IMR-90 (cell line): ENCODE results near the gene GTF2I. TPM values are rescaled to one million over a fixed set of nuclear protein-coding genes. Genes with fewer than 3 reads are reported as not detected.
A peak's percentile ranks its signal among the peaks of the same experiment; 100 is the strongest.
"Not testable (repeated sequence)": the region's sequence is repeated elsewhere in the genome, so short reads cannot be mapped to it uniquely, and the experiment has no call there.

ENCODE experiments used
- ATAC-seq: fragments of 200-7000 bp; cut with Tn5 transposase; 2 replicates; pipeline ENCODE4 v1.9.1; 2020; ENCODE audit warnings: low read depth, mild to moderate bottlenecking, moderate library complexity
- BruUV-seq: library from RNA; stranded (reverse); fragments of 400-500 nt; replicated peaks from 2 replicates; lab custom pipeline; 2021; lab: Mats Ljungman, UMichigan
- CTCF ChIA-PET: fragments of 300-600 bp; formaldehyde crosslinking; extraction: SDS; loops from one replicate; lab custom pipeline; 2021; ENCODE audit warnings: antibody characterized with exemption; lab: Yijun Ruan, JAX
- POLR2A ChIA-PET: fragments of 300-600 bp; sonication (Branson Sonifier 250); formaldehyde crosslinking; loops from one replicate; lab custom pipeline; 2022; ENCODE audit warnings: antibody characterized with exemption; ENCODE audit not compliant: unreplicated experiment; lab: Charles Lee
- DNase-seq: peaks from one replicate; pipeline ENCODE4 v3.0.0; 2013
- H2AFZ ChIP-seq: replicated peaks from 2 replicates; pipeline ENCODE3; 2013; ENCODE audit warnings: low read length, mild to moderate bottlenecking; ENCODE audit not compliant: poor library complexity
- H2AK5ac ChIP-seq: 2 replicates; pipeline ENCODE4 v1.6.1; 2013; ENCODE audit warnings: low read depth, low read length, inconsistent platforms
- H2AK9ac ChIP-seq: replicated peaks from 2 replicates; pipeline ENCODE3; 2013; ENCODE audit warnings: mild to moderate bottlenecking, low read depth, low read length, moderate library complexity; ENCODE audit not compliant: poor library complexity
- H2BK120ac ChIP-seq: 2 replicates; pipeline ENCODE4 v1.6.1; 2013; ENCODE audit warnings: low read depth, low read length, inconsistent platforms
- H2BK15ac ChIP-seq: 3 replicates; pipeline ENCODE4 v1.6.1; 2013; ENCODE audit warnings: low read depth, low read length, inconsistent platforms
- H2BK20ac ChIP-seq: 2 replicates; pipeline ENCODE4 v1.6.1; 2013; ENCODE audit warnings: low read depth, mild to moderate bottlenecking, inconsistent platforms, low read length, moderate library complexity
- H2BK5ac ChIP-seq: 2 replicates; pipeline ENCODE4 v1.6.1; 2013; ENCODE audit warnings: mild to moderate bottlenecking, low read depth, low read length, inconsistent platforms; ENCODE audit not compliant: poor library complexity, severe bottlenecking
- H3K14ac ChIP-seq: replicated peaks from 2 replicates; pipeline ENCODE4 v1.6.1; 2013; ENCODE audit warnings: low read depth, low read length, inconsistent platforms
- H3K18ac ChIP-seq: 2 replicates; pipeline ENCODE4 v1.6.1; 2013; ENCODE audit warnings: low read depth, low read length, control low read depth
- H3K23ac ChIP-seq: 2 replicates; pipeline ENCODE4 v1.6.1; 2013; ENCODE audit warnings: low read depth, low read length, inconsistent platforms
- H3K27ac ChIP-seq: 2 replicates; pipeline ENCODE4 v1.5.1; 2013; ENCODE audit warnings: mild to moderate bottlenecking, control low read depth, low read length; ENCODE audit not compliant: insufficient read depth
- H3K27me3 ChIP-seq: 2 replicates; pipeline ENCODE4 v1.6.1; 2013; ENCODE audit warnings: low read length; ENCODE audit not compliant: control insufficient read depth, insufficient read depth
- H3K36me3 ChIP-seq: 2 replicates; pipeline ENCODE4 v1.6.1; 2013; ENCODE audit warnings: low read length, mixed read lengths; ENCODE audit not compliant: control insufficient read depth, insufficient read depth
- H3K4ac ChIP-seq: 2 replicates; pipeline ENCODE4 v1.6.1; 2013; ENCODE audit warnings: low read depth, low read length, inconsistent platforms
- H3K4me1 ChIP-seq: 2 replicates; pipeline ENCODE4 v1.6.1; 2013; ENCODE audit warnings: low read length, mixed read lengths; ENCODE audit not compliant: control insufficient read depth, insufficient read depth
- H3K4me2 ChIP-seq: 2 replicates; pipeline ENCODE4 v1.6.1; 2013; ENCODE audit warnings: low read depth, mild to moderate bottlenecking, control low read depth, low read length, moderate library complexity
- H3K4me3 ChIP-seq: 2 replicates; pipeline ENCODE4 v1.5.1; 2013; ENCODE audit warnings: low read depth, mild to moderate bottlenecking, control low read depth, low read length, moderate library complexity; ENCODE audit not compliant: insufficient read depth
- H3K56ac ChIP-seq: 2 replicates; pipeline ENCODE4 v1.6.1; 2013; ENCODE audit warnings: low read length, inconsistent platforms; ENCODE audit not compliant: insufficient read depth; ENCODE audit errors: extremely low read depth
- H3K79me1 ChIP-seq, 2 experiments: 2 replicates each; pipeline ENCODE4 v1.6.1; 2013; ENCODE audit warnings: low read length in 2 of 2, inconsistent platforms in 1 of 2, low read depth in 1 of 2
- H3K9ac ChIP-seq: 2 replicates; pipeline ENCODE4 v1.6.1; 2013; ENCODE audit warnings: low read depth, low read length, control low read depth
- H3K9me1 ChIP-seq: 2 replicates; pipeline ENCODE4 v1.6.1; 2013; ENCODE audit warnings: low read length, inconsistent platforms; ENCODE audit not compliant: insufficient read depth
- H3K9me3 ChIP-seq: 2 replicates; pipeline ENCODE4 v1.6.1; 2013; ENCODE audit warnings: low read length; ENCODE audit not compliant: control insufficient read depth, insufficient read depth
- H4K20me1 ChIP-seq: 2 replicates; pipeline ENCODE4 v1.6.1; 2013; ENCODE audit warnings: low read length, inconsistent platforms; ENCODE audit not compliant: insufficient read depth
- H4K5ac ChIP-seq: 2 replicates; pipeline ENCODE4 v1.6.1; 2013; ENCODE audit warnings: mild to moderate bottlenecking, low read depth, low read length, control low read depth
- H4K8ac ChIP-seq, 2 experiments: 2 replicates each; pipeline ENCODE4 v1.6.1; 2013; ENCODE audit warnings: low read depth in 2 of 2, low read length in 2 of 2, control low read depth in 1 of 2, inconsistent platforms in 1 of 2
- H4K91ac ChIP-seq: 2 replicates; pipeline ENCODE4 v1.6.1; 2013; ENCODE audit warnings: low read depth, low read length, inconsistent platforms; ENCODE audit not compliant: insufficient read depth
- WGBS, 2 experiments: methylation state at CpG; one replicate each; pipeline versions ENCODE4 v1.1.5 to v1.1.7; 2013; ENCODE audit warnings: missing lambda C conversion rate in 2 of 2; ENCODE audit not compliant: insufficient read length in 1 of 2; ENCODE audit errors: extremely low coverage in 2 of 2; 5-methylcytosine and 5-hydroxymethylcytosine counted together
- dilution Hi-C: fragments of 300-500 bp; cut with HindIII; formaldehyde crosslinking; loops from one replicate; pipeline ENCODE4 v1.14.3; 2018; ENCODE audit warnings: low sequenced_read_pairs; ENCODE audit not compliant: unreplicated experiment
- in situ Hi-C: fragments of 300-500 bp; cut with MboI; formaldehyde crosslinking; loops from 3 replicates; pipeline ENCODE4 v1.14.3; 2019; ENCODE audit warnings: low sequenced_read_pairs, inconsistent platforms, mixed read lengths
- intact Hi-C: fragments of 100-400 bp; cut with micrococcal nuclease; formaldehyde crosslinking; loops from 2 replicates; pipeline ENCODE4 v1.10.0; 2022
- polyA plus RNA-seq, 3 experiments: library from polyadenylated mRNA; depleted of rRNA; stranded (reverse); fragments of >200 nt; gene quantifications; 2 replicates each; pipeline ENCODE4 v1.2.3, GENCODE V29; 2012; ENCODE audit warnings: low replicate concordance in 1 of 3
- total RNA-seq: library from RNA; depleted of rRNA; stranded (reverse); fragments of >200 nt; gene quantifications from 2 replicates; pipeline ENCODE4 v1.2.3, GENCODE V29; 2012

Gene GTF2I
- total and polyA plus RNA-seq, 2 of the 4 experiments (the other 2 are of a cell fraction) = 46.4 to 88.8 TPM

- H4K8ac ChIP-seq, H3K4me1 ChIP-seq, H3K4me2 ChIP-seq, intact Hi-C loops, dilution Hi-C loops, H4K5ac ChIP-seq, H3K4ac ChIP-seq, H3K36me3 ChIP-seq, H2BK20ac ChIP-seq, in situ Hi-C loops, POLR2A ChIA-PET, H3K9me3 ChIP-seq, H4K20me1 ChIP-seq, H3K27me3 ChIP-seq, BruUV-seq, H3K4me3 ChIP-seq, DNase-seq, H4K91ac ChIP-seq, H2AFZ ChIP-seq, CTCF ChIA-PET, H2BK120ac ChIP-seq, H3K27ac ChIP-seq, H3K9me1 ChIP-seq, H3K18ac ChIP-seq, H2BK5ac ChIP-seq, H3K9ac ChIP-seq, H2BK15ac ChIP-seq, H3K56ac ChIP-seq, H3K14ac ChIP-seq, H2AK9ac ChIP-seq, H3K79me1 ChIP-seq, H3K23ac ChIP-seq, H2AK5ac ChIP-seq: not testable (repeated sequence)
- WGBS, 2 experiments = no CpG with 5 or more reads among the region's 9 CpGs
- peak; percentile 80 for ATAC-seq
Measured at GRCh38 chr7:74743936-74744557, 86.5 kb downstream of the GTF2I start.

DNA sequence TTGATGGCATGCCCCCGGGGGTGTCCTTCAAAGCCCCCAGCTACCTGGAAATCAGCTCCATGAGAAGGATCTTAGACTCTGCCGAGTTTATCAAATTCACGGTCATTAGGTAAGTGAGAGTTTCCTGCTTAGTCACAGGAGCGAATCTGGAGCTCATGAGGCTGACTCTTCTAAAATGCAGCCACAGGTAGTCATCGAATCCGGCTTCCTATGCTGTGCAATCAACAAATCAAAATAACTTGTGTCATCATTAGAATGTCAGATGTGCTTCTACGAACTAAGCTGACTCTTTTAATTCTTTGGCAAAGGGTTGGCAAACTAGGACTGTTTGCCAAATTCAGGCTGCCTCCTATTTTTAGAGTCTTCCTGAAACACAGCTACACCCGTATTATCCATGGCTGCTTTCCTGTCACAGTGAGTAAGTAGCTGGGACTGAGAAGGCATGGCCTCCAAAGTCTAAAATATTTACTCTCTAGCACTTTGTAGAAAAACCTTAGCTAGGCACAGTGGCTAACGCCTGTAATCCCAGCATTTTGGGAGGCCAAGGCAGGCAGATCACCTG, 96.5 kb downstream of the GTF2I start:
- H3K9ac ChIP-seq, H2BK5ac ChIP-seq, H3K18ac ChIP-seq, H2BK15ac ChIP-seq, H4K20me1 ChIP-seq, H3K14ac ChIP-seq, H3K4me3 ChIP-seq, H4K91ac ChIP-seq, H3K79me1 ChIP-seq, H2AK5ac ChIP-seq, DNase-seq, H3K4me2 ChIP-seq, H3K27me3 ChIP-seq, POLR2A ChIA-PET, H3K9me3 ChIP-seq, in situ Hi-C loops, H3K4ac ChIP-seq, H3K9me1 ChIP-seq, dilution Hi-C loops, H3K23ac ChIP-seq, H2BK20ac ChIP-seq, H3K56ac ChIP-seq, H2AK9ac ChIP-seq, CTCF ChIA-PET, H3K27ac ChIP-seq, H4K8ac ChIP-seq, H2AFZ ChIP-seq, H3K4me1 ChIP-seq, H4K5ac ChIP-seq, BruUV-seq, H2BK120ac ChIP-seq, H3K36me3 ChIP-seq, intact Hi-C loops, ATAC-seq: not testable (repeated sequence)
- WGBS, 2 experiments = no CpG with 5 or more reads among the region's 9 CpGs
